BJ (cell line): Measurements from ENCODE around the gene PPIE. TPM values are rescaled to one million over a fixed set of nuclear protein-coding genes. Genes with fewer than 3 reads are reported as not detected.

Experiments
- CTCF ChIA-PET: fragments of 350-600 bp; formaldehyde crosslinking; extraction: SDS; loops from one replicate; lab custom pipeline; 2021; ENCODE audit warnings: antibody characterized with exemption, inconsistent platforms; lab: Yijun Ruan, JAX
- POLR2A ChIA-PET: fragments of 300-600 bp; sonication (Branson Sonifier 250); formaldehyde crosslinking; extraction: SDS; loops from one replicate; lab custom pipeline; 2021; ENCODE audit warnings: antibody characterized with exemption; lab: Charles Lee
- DNase-seq: peaks from one replicate; pipeline ENCODE4 v3.0.0-alpha.2; 2011; ENCODE audit warnings: low read depth
- H3K27me3 ChIP-seq: 2 replicates; pipeline ENCODE4 v1.6.0; 2011; ENCODE audit warnings: low read length; ENCODE audit not compliant: control insufficient read depth, insufficient read depth
- H3K36me3 ChIP-seq: 2 replicates; pipeline ENCODE4 v1.5.1; 2011; ENCODE audit warnings: low read length; ENCODE audit not compliant: control insufficient read depth, insufficient read depth
- H3K4me3 ChIP-seq: 2 replicates; pipeline ENCODE4 v1.5.1; 2011; ENCODE audit warnings: low read depth, mild to moderate bottlenecking, control low read depth, low read length
- CTCF ChIP-seq: IDR thresholded peaks from 2 replicates; pipeline ENCODE4 v1.5.1; 2011; ENCODE audit warnings: low read depth, mild to moderate bottlenecking, control low read depth, inconsistent platforms, low read length, moderate library complexity; ENCODE audit not compliant: insufficient read depth
- polyA plus RNA-seq: library from polyadenylated mRNA; depleted of rRNA; stranded (reverse); fragments of >200 nt; gene quantifications from 2 replicates; pipeline ENCODE4 v1.2.3, GENCODE V29; 2011

PPIE gene
- polyA plus RNA-seq, 1 experiment: 89.6 TPM

- H3K27me3 ChIP-seq: peaks cover 47% of the 10 kb centered on the region
- ChIA-PET CTCF (interaction anchor here (1.8 kb wide), 1 partner anchor 43 kb away, joined by 8 read pairs; no protein-coding TSS in a partner anchor), POLR2A (no interaction called here)
- no peak overlapping the region for H3K4me3 ChIP-seq
- no peaks in the 10 kb centered on the region for H3K36me3 ChIP-seq
- no peak for TF ChIP-seq CTCF
- DNase-seq: no peak
Measured at GRCh38 chr1:39696448-39696847, 42.2 kb upstream of the PPIE start.

GRCh38 chr1:39698568-39698967, 40.1 kb upstream of the PPIE start:
- Histone ChIP-seq H3K4me3 (no peak overlapping the region), H3K27me3 (peaks cover 34% of the 10 kb centered on the region), H3K36me3 (no peaks in the 10 kb centered on the region)
- no peak for TF ChIP-seq CTCF
- no peak for DNase-seq
- ChIA-PET POLR2A (no interaction called here), CTCF (no interaction called here)

- no peak for TF ChIP-seq CTCF
- DNase-seq: no peak
- POLR2A ChIA-PET: no interaction called here
- no peaks in the 10 kb centered on the region for H3K36me3 ChIP-seq
- H3K4me3 ChIP-seq: no peak overlapping the region
- peaks cover 32% of the 10 kb centered on the region for H3K27me3 ChIP-seq
- CTCF ChIA-PET: interaction anchor here (1.7 kb wide), 1 partner anchor 14 kb away, joined by 5 read pairs; no protein-coding TSS in a partner anchor
Measured at GRCh38 chr1:39699419-39699818, 39.3 kb upstream of the PPIE start.

GRCh38 chr1:39700348-39700747, 38.3 kb upstream of the PPIE start:
- TF ChIP-seq CTCF: no peak
- H3K4me3 ChIP-seq: no peak overlapping the region
- peaks cover 26% of the 10 kb centered on the region for H3K27me3 ChIP-seq
- DNase-seq: no peak
- POLR2A ChIA-PET: no interaction called here
- H3K36me3 ChIP-seq: no peaks in the 10 kb centered on the region
- CTCF ChIA-PET: interaction anchor here (0.7 to 1.7 kb wide), 2 partner anchors 13 to 43 kb away, joined by 4 to 5 read pairs; no protein-coding TSS in a partner anchor

GRCh38 chr1:39701049-39701439, 37.6 kb upstream of the PPIE start:
- CTCF ChIA-PET: interaction anchor here (1.7 to 1.8 kb wide), 2 partner anchors 12 to 28 kb away, joined by 4 to 5 read pairs; no protein-coding TSS in a partner anchor
- POLR2A ChIA-PET: no interaction called here

More at GRCh38 chr1:39701049-39701439, 37.6 kb upstream of the PPIE start:
- DNase-seq: no peak
- H3K36me3 ChIP-seq: no peaks in the 10 kb centered on the region
- TF ChIP-seq CTCF: no peak
- H3K4me3 ChIP-seq: no peak overlapping the region
- H3K27me3 ChIP-seq: peaks cover 25% of the 10 kb centered on the region
